ENCODE data around the gene TEX13D.
"Not testable (repeated sequence)": the region's sequence is repeated elsewhere in the genome, so short reads cannot be mapped to it uniquely, and the experiment has no call there.

Gene TEX13D
- 0 reads per million in 3 donors for total RNA-seq

DNA sequence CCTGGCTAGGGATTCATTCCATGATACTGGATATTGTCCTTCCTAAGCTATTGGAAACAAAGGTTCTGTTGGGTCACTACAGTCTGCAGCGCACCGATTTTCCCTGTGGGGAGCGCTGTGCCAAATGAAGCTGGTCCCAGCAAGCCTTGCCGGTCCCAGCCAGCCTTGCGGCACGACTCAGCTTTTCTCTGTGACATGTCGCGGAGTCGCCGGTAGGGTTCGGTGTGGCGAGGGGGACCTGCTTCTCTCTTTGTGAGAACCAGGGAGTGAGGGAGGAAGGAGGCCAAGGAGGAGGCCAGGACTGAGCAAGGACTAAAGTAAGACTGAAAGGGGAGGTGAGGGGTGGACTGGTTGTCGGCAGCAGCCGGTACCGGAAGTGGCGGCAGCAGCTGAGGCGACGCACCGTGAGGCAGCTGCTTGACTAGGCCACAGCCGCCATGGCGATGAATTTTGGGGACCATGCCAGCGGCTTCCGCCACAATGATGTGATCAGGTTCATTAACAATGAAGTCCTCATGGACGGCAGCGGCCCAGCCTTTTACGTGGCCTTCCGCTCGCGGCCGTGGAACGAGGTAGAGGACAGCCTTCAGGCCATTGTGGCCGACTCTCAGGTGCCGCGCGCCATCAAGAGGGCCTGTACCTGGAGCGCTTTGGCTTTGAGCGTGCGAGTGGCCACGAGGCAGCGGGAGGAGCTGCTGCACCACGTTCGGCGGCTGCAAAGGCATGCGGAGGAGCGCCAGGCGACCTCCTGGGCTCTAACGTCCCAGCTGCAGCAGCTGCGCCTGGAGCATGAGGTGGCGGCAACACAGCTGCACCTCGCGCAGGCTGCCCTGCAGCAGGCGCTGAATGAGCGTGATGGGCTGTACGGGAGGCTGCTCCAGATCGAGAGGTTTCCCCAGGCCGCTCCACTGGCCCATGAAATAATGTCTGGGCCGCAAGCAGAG lies at the start of gene TEX13D:
TSS of gene TEX13D (plus strand) at position 180 of the 944 bp plus-strand sequence. CDS start at position 438, 258 bp downstream.
- H3K27ac ChIP-seq (ENCODE audit: insufficient read depth, low read length, poor library complexity, severe bottlenecking): no peak within 1 kb of the TSS
- no peak within 1 kb of the TSS for H3K4me3 ChIP-seq (ENCODE audit: insufficient read depth, low read depth, low read length, poor library complexity, severe bottlenecking)
- H3K4me1 ChIP-seq (ENCODE audit: control insufficient read depth, insufficient read depth, low read length, poor library complexity, severe bottlenecking): no peaks in the 10 kb centered on the region
- no peaks in the 10 kb centered on the region for H3K9me3 ChIP-seq (ENCODE audit: control insufficient read depth, low read length)
- no peak for DNase-seq
- H3K36me3 ChIP-seq (ENCODE audit: control insufficient read depth, insufficient read depth, low read length): no peaks in the 10 kb centered on the region
- no peaks in the 10 kb centered on the region for H3K27me3 ChIP-seq (replicated peaks; ENCODE audit: control insufficient read depth, insufficient read depth, low read length, poor library complexity, severe bottlenecking)

- Histone ChIP-seq H3K27me3 (replicated peaks; ENCODE audit: control insufficient read depth, insufficient read depth, low read length, poor library complexity, severe bottlenecking) (no peaks in the 10 kb centered on the region), H3K36me3 (ENCODE audit: control insufficient read depth, insufficient read depth, low read length) (no peaks in the 10 kb centered on the region), H3K4me1 (ENCODE audit: control insufficient read depth, insufficient read depth, low read length, poor library complexity, severe bottlenecking) (no peaks in the 10 kb centered on the region), H3K27ac (ENCODE audit: insufficient read depth, low read length, poor library complexity, severe bottlenecking) (no peak overlapping the region), H3K4me3 (ENCODE audit: insufficient read depth, low read depth, low read length, poor library complexity, severe bottlenecking) (no peak overlapping the region), H3K9me3 (ENCODE audit: control insufficient read depth, low read length) (no peaks in the 10 kb centered on the region)
- no peak for DNase-seq
Measured at GRCh38 chrX:124289443-124289842, 43.0 kb upstream of the TEX13D start.

- H3K27ac ChIP-seq (ENCODE audit: insufficient read depth, low read length, poor library complexity, severe bottlenecking): no peak overlapping the region
- no peaks in the 10 kb centered on the region for H3K4me1 ChIP-seq (ENCODE audit: control insufficient read depth, insufficient read depth, low read length, poor library complexity, severe bottlenecking)
- DNase-seq: no peak
- H3K4me3 ChIP-seq (ENCODE audit: insufficient read depth, low read depth, low read length, poor library complexity, severe bottlenecking): no peak overlapping the region
- no peaks in the 10 kb centered on the region for H3K9me3 ChIP-seq (ENCODE audit: control insufficient read depth, low read length)
- no peaks in the 10 kb centered on the region for H3K27me3 ChIP-seq (replicated peaks; ENCODE audit: control insufficient read depth, insufficient read depth, low read length, poor library complexity, severe bottlenecking)
- no peaks in the 10 kb centered on the region for H3K36me3 ChIP-seq (ENCODE audit: control insufficient read depth, insufficient read depth, low read length)
Measured at GRCh38 chrX:124293810-124294209, 38.6 kb upstream of the TEX13D start.

DNA sequence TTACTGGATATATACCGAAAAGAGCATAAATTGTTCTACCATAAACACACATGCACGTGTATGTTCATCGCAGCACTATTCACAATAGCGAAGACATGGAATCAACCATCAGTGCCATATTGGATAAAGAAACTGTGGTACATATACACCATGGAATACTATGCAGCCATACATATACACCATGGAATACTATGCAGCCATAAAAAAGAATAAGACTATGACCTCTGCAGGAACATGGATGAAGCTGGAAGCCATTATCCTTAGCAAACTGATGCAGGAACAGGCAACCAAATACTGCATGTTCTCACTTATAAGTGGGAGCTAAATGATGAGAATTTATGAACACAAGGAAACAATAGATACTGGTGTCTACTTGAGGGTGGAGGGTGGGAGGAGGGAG lies 33.1 kb upstream of the TEX13D start:
- not testable (repeated sequence) for H3K27ac ChIP-seq (ENCODE audit: insufficient read depth, low read length, poor library complexity, severe bottlenecking); H3K4me3 ChIP-seq (ENCODE audit: insufficient read depth, low read depth, low read length, poor library complexity, severe bottlenecking); H3K4me1 ChIP-seq (ENCODE audit: control insufficient read depth, insufficient read depth, low read length, poor library complexity, severe bottlenecking); H3K36me3 ChIP-seq (ENCODE audit: control insufficient read depth, insufficient read depth, low read length); H3K9me3 ChIP-seq (ENCODE audit: control insufficient read depth, low read length); H3K27me3 ChIP-seq (replicated peaks; ENCODE audit: control insufficient read depth, insufficient read depth, low read length, poor library complexity, severe bottlenecking); DNase-seq

DNA sequence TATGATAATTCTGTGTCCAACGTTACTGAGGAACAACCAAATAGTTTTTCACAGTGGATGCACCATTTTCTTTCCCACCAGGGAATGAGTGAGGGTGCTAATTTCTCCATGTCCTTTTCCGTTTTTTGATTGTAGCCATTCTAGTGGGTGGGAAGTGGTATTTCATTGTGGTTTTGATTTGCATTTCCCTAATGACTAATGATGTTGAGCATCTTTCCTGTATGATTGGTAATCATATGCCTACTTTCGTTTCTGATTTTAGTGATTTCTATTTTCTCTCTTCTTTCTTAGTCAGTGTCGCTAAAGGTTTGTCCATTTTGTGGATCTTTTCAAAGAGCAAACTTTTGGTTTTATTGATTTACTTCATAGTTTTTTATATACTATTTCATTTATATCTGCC lies 32.1 kb upstream of the TEX13D start:
- H3K27me3 ChIP-seq (replicated peaks; ENCODE audit: control insufficient read depth, insufficient read depth, low read length, poor library complexity, severe bottlenecking): no peaks in the 10 kb centered on the region
- no peak overlapping the region for H3K27ac ChIP-seq (ENCODE audit: insufficient read depth, low read length, poor library complexity, severe bottlenecking)
- DNase-seq: no peak
- no peak overlapping the region for H3K4me3 ChIP-seq (ENCODE audit: insufficient read depth, low read depth, low read length, poor library complexity, severe bottlenecking)
- no peaks in the 10 kb centered on the region for H3K9me3 ChIP-seq (ENCODE audit: control insufficient read depth, low read length)
- no peaks in the 10 kb centered on the region for H3K36me3 ChIP-seq (ENCODE audit: control insufficient read depth, insufficient read depth, low read length)
- no peaks in the 10 kb centered on the region for H3K4me1 ChIP-seq (ENCODE audit: control insufficient read depth, insufficient read depth, low read length, poor library complexity, severe bottlenecking)

DNA sequence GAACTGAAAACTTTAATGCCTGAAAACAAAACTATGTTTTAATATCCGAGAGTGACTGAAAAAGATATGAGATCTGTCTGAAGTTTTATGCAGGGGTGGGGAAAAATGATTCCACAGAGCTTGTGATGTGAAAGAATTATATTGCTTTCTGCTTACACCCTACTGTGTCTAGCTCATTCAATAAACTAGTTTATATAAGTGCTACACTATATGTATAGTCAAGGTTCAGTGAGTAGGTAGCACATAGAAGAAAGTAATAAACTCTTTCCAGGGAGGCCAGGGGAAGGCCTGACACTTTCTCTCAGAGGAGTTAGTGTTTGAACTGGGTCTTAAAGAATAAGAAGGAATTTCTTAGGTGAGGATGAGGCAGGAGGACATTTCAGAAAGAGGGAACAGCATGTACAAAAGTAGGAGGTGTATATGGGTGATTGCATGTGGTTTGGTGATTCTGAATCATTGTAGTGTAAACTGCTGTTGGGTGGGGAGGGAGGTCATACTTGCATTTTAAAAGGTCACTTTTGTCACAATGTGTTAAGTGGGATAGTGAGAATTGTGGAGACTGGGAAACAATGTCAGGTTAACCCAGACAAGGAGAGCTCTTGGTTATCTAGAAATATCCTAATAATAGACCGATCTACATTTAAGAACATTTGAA lies 25.1 kb upstream of the TEX13D start:
- Histone ChIP-seq H3K9me3 (ENCODE audit: control insufficient read depth, low read length) (no peaks in the 10 kb centered on the region), H3K36me3 (ENCODE audit: control insufficient read depth, insufficient read depth, low read length) (no peaks in the 10 kb centered on the region), H3K4me1 (ENCODE audit: control insufficient read depth, insufficient read depth, low read length, poor library complexity, severe bottlenecking) (no peaks in the 10 kb centered on the region), H3K27me3 (replicated peaks; ENCODE audit: control insufficient read depth, insufficient read depth, low read length, poor library complexity, severe bottlenecking) (no peaks in the 10 kb centered on the region), H3K4me3 (ENCODE audit: insufficient read depth, low read depth, low read length, poor library complexity, severe bottlenecking) (no peak overlapping the region), H3K27ac (ENCODE audit: insufficient read depth, low read length, poor library complexity, severe bottlenecking) (no peak overlapping the region)
- no peak for DNase-seq

DNA sequence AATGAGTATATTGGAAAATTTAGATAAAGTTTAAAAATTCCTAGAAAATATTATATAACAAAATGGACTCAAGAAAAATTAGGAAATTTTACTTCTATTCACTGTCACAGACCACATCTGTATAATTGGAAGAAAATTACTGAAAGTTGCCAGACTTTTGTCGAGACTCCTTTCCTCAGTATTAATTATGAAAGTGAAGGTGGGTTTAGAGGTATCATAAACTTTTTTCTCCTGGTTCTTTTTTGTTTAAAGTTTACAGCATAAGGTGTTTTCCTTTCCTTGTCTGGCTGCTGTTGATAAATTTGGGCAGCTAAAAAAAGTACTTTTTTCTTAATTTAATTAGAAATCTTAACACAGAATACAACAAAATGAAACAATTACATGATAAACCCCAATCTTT lies 6.7 kb upstream of the TEX13D start:
- DNase-seq: no peak
- Histone ChIP-seq H3K4me1 (ENCODE audit: control insufficient read depth, insufficient read depth, low read length, poor library complexity, severe bottlenecking) (no peaks in the 10 kb centered on the region), H3K36me3 (ENCODE audit: control insufficient read depth, insufficient read depth, low read length) (no peaks in the 10 kb centered on the region), H3K27ac (ENCODE audit: insufficient read depth, low read length, poor library complexity, severe bottlenecking) (no peak overlapping the region), H3K9me3 (ENCODE audit: control insufficient read depth, low read length) (no peaks in the 10 kb centered on the region), H3K27me3 (replicated peaks; ENCODE audit: control insufficient read depth, insufficient read depth, low read length, poor library complexity, severe bottlenecking) (no peaks in the 10 kb centered on the region), H3K4me3 (ENCODE audit: insufficient read depth, low read depth, low read length, poor library complexity, severe bottlenecking) (no peak overlapping the region)

- no peaks in the 10 kb centered on the region for H3K4me1 ChIP-seq (ENCODE audit: control insufficient read depth, insufficient read depth, low read length, poor library complexity, severe bottlenecking)
- H3K4me3 ChIP-seq (ENCODE audit: insufficient read depth, low read depth, low read length, poor library complexity, severe bottlenecking): no peak overlapping the region
- DNase-seq: no peak
- H3K27me3 ChIP-seq (replicated peaks; ENCODE audit: control insufficient read depth, insufficient read depth, low read length, poor library complexity, severe bottlenecking): no peaks in the 10 kb centered on the region
- H3K27ac ChIP-seq (ENCODE audit: insufficient read depth, low read length, poor library complexity, severe bottlenecking): no peak overlapping the region
- H3K36me3 ChIP-seq (ENCODE audit: control insufficient read depth, insufficient read depth, low read length): no peaks in the 10 kb centered on the region
- H3K9me3 ChIP-seq (ENCODE audit: control insufficient read depth, low read length): no peaks in the 10 kb centered on the region
Measured at GRCh38 chrX:124328765-124329164, 3.7 kb upstream of the TEX13D start.

GRCh38 chrX:124333862-124334261 lies 1.4 kb downstream of the TEX13D start:
- no peak overlapping the region for H3K4me3 ChIP-seq (ENCODE audit: insufficient read depth, low read depth, low read length, poor library complexity, severe bottlenecking)
- no peaks in the 10 kb centered on the region for H3K36me3 ChIP-seq (ENCODE audit: control insufficient read depth, insufficient read depth, low read length)
- no peaks in the 10 kb centered on the region for H3K27me3 ChIP-seq (replicated peaks; ENCODE audit: control insufficient read depth, insufficient read depth, low read length, poor library complexity, severe bottlenecking)
- no peak overlapping the region for H3K27ac ChIP-seq (ENCODE audit: insufficient read depth, low read length, poor library complexity, severe bottlenecking)
- no peaks in the 10 kb centered on the region for H3K9me3 ChIP-seq (ENCODE audit: control insufficient read depth, low read length)
- H3K4me1 ChIP-seq (ENCODE audit: control insufficient read depth, insufficient read depth, low read length, poor library complexity, severe bottlenecking): no peaks in the 10 kb centered on the region
- DNase-seq: no peak

DNA sequence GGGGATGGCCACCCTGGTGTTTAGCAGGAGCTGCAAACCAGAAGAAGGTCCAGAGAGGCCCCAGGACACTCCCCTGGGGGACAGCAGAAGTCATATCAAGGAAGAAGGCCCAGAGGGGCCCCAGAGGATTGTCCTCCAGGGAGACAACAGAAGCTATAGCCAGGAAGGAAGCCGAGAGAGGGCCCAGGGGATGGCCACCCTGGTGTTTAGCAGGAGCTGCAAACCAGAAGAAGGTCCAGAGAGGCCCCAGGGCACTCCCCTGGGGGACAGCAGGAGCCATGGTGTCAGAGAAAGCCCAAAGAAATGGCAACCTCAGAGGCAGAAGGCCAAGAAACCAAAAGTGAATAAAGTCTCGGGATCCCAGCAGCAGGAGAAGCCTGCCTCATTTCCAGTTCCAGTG lies 2.1 kb downstream of the TEX13D start:
- not testable (repeated sequence) for H3K27ac ChIP-seq (ENCODE audit: insufficient read depth, low read length, poor library complexity, severe bottlenecking); H3K36me3 ChIP-seq (ENCODE audit: control insufficient read depth, insufficient read depth, low read length); H3K4me1 ChIP-seq (ENCODE audit: control insufficient read depth, insufficient read depth, low read length, poor library complexity, severe bottlenecking); H3K27me3 ChIP-seq (replicated peaks; ENCODE audit: control insufficient read depth, insufficient read depth, low read length, poor library complexity, severe bottlenecking); DNase-seq; H3K9me3 ChIP-seq (ENCODE audit: control insufficient read depth, low read length); H3K4me3 ChIP-seq (ENCODE audit: insufficient read depth, low read depth, low read length, poor library complexity, severe bottlenecking)
